Hepatocyte (in vitro differentiated cells): ENCODE data around the gene RNPS1.

ENCODE experiments used
- CTCF ChIP-seq: fragments of 200-600 bp; sonication (generic); IDR thresholded peaks from 2 replicates; pipeline ENCODE4 v1.5.1; 2016; ENCODE audit warnings: antibody characterized with exemption, mild to moderate bottlenecking; ENCODE audit not compliant: poor library complexity
- EZH2phosphoT487 ChIP-seq: fragments of 200-600 bp; sonication (generic); IDR thresholded peaks from one replicate; pipeline ENCODE4 v1.6.1; 2018; ENCODE audit warnings: antibody characterized with exemption, mild to moderate bottlenecking, low read depth, moderate library complexity; ENCODE audit not compliant: unreplicated experiment, severe bottlenecking

- no peak for TF ChIP-seq EZH2phosphoT487
- TF ChIP-seq CTCF: peak; percentile 70
Observed at GRCh38 chr16:2251296-2252111, 16.4 kb downstream of the RNPS1 start, which contains the start of gene ECI1.
